ENCODE measurements around the gene UBASH3A. TPM values are rescaled to one million over a fixed set of nuclear protein-coding genes. Genes with fewer than 3 reads are reported as not detected.
A peak's percentile ranks its signal among the peaks of the same experiment; 100 is the strongest.

UBASH3A gene
- total RNA-seq, 1 experiment from 2014 or later: 0.07 TPM

GRCh38 chr21:42411197-42411869 is 7.6 kb downstream of the UBASH3A start:
- no peak for DNase-seq (ENCODE audit: low read depth, low spot score)
- Histone ChIP-seq H3K36me3 (ENCODE audit: control insufficient read depth in 1 of 2, insufficient read depth in 2 of 2, low read length in 2 of 2) (no peaks in the 10 kb centered on the region), H3K9me2 (ENCODE audit: insufficient read depth) (no peaks in the 10 kb centered on the region), H3K79me2 (ENCODE audit: insufficient read depth, low read length) (no peaks in the 10 kb centered on the region), H3K4me2 (ENCODE audit: low read length) (no peak overlapping the region), H3K9me3 (ENCODE audit: control insufficient read depth in 1 of 2, insufficient read depth in 1 of 2, low read depth in 1 of 2, low read length in 2 of 2) (no peaks in the 10 kb centered on the region), H3K4me1 (ENCODE audit: control insufficient read depth in 1 of 2, insufficient read depth in 2 of 2, low read length in 2 of 2) (peaks cover 9 to 16% of the 10 kb centered on the region in 2 experiments), H3K9ac (ENCODE audit: low read length) (no peak overlapping the region), H3K27ac (ENCODE audit: low read depth, low read length) (no peak overlapping the region), H2AFZ (ENCODE audit: low read depth, low read length, poor library complexity, severe bottlenecking) (no peak overlapping the region), H4K20me1 (ENCODE audit: insufficient read depth) (no peaks in the 10 kb centered on the region), H3K27me3 (ENCODE audit: insufficient read depth, low read length) (no peaks in the 10 kb centered on the region), H3K4me3 (replicated peaks in 1 of 2; ENCODE audit: low read depth in 1 of 2, low read length in 2 of 2) (no peak overlapping the region)
- ChIA-PET CTCF (interaction anchor here (0.6 to 1.0 kb wide), 4 partner anchors 11 to 18 kb away, joined by 3 to 4 read pairs (median 3); no protein-coding TSS in a partner anchor), POLR2A (no interaction called here), RAD21 (ENCODE audit: low non-redundant PET in 1 of 2, low total read pairs in 2 of 2, uncharacterized antibody in 2 of 2, unreplicated experiment in 2 of 2) (no interaction called here)
- no peak for TF ChIP-seq CBX3 (IDR thresholded peaks at IDR 0.05; ENCODE audit: low read depth)
- TF ChIP-seq POLR2AphosphoS5 (IDR thresholded peaks at IDR 0.05; ENCODE audit: low read depth, low read length): no peak
- TF ChIP-seq SRF (IDR thresholded peaks at IDR 0.05; ENCODE audit: low read depth): no peak
- peak in 2 of 3 experiments; percentile 40 to 43; a peak in 4 of 6 replicates for TF ChIP-seq CTCF (IDR thresholded peaks at IDR 0.05 in 2 of 3, conservative IDR thresholded peaks at IDR 0.05 in 1 of 3; ENCODE audit: borderline replicate concordance in 1 of 3, insufficient read depth in 1 of 3, low read depth in 2 of 3, low read length in 2 of 3)
- ATAC-seq: peak; percentile 89
- intact Hi-C loops (cut with micrococcal nuclease): no loop called here
- BruUV-seq (replicated peaks): no TSS peak

- Histone ChIP-seq H3K36me3 (ENCODE audit: control insufficient read depth in 1 of 2, insufficient read depth in 2 of 2, low read length in 2 of 2) (no peaks in the 10 kb centered on the region), H3K27ac (ENCODE audit: low read depth, low read length) (no peak overlapping the region), H3K4me2 (ENCODE audit: low read length) (no peak overlapping the region), H3K4me1 (ENCODE audit: control insufficient read depth in 1 of 2, insufficient read depth in 2 of 2, low read length in 2 of 2) (peaks cover 9 to 16% of the 10 kb centered on the region in 2 experiments), H3K9ac (ENCODE audit: low read length) (no peak overlapping the region), H3K27me3 (ENCODE audit: insufficient read depth, low read length) (no peaks in the 10 kb centered on the region), H3K9me2 (ENCODE audit: insufficient read depth) (no peaks in the 10 kb centered on the region), H3K4me3 (replicated peaks in 1 of 2; ENCODE audit: low read depth in 1 of 2, low read length in 2 of 2) (no peak overlapping the region), H2AFZ (ENCODE audit: low read depth, low read length, poor library complexity, severe bottlenecking) (no peak overlapping the region), H3K79me2 (ENCODE audit: insufficient read depth, low read length) (no peaks in the 10 kb centered on the region), H3K9me3 (ENCODE audit: control insufficient read depth in 1 of 2, insufficient read depth in 1 of 2, low read depth in 1 of 2, low read length in 2 of 2) (no peaks in the 10 kb centered on the region), H4K20me1 (ENCODE audit: insufficient read depth) (no peaks in the 10 kb centered on the region)
- RAD21 ChIA-PET (ENCODE audit: low non-redundant PET in 1 of 2, low total read pairs in 2 of 2, uncharacterized antibody in 2 of 2, unreplicated experiment in 2 of 2): no interaction called here
- DNase-seq (ENCODE audit: low read depth, low spot score) (no peak), ATAC-seq (no peak)
- POLR2A ChIA-PET: no interaction called here
- CTCF ChIA-PET: interaction anchor here (0.8 to 1.0 kb wide), 2 partner anchors 13 to 19 kb away, joined by 3 to 4 read pairs; no protein-coding TSS in a partner anchor
- intact Hi-C loops (cut with micrococcal nuclease): no loop called here
- no peak for TF ChIP-seq RAD21 (IDR thresholded peaks at IDR 0.05; ENCODE audit: low read depth)
- no peak for TF ChIP-seq ZBTB33 (IDR thresholded peaks at IDR 0.05; ENCODE audit: extremely low read depth, insufficient replicate concordance, low read length)
- no peak for TF ChIP-seq SRF (IDR thresholded peaks at IDR 0.05; ENCODE audit: low read depth)
- TF ChIP-seq EZH2 (IDR thresholded peaks at IDR 0.05): no peak
- no peak for TF ChIP-seq TCF7L2 (IDR thresholded peaks at IDR 0.05; ENCODE audit: borderline replicate concordance, extremely low read depth, insufficient read depth, insufficient read length)
- no peak for TF ChIP-seq FOSL1 (IDR thresholded peaks at IDR 0.05; ENCODE audit: low read depth)
- no peak for TF ChIP-seq ELF1 (IDR thresholded peaks at IDR 0.05; ENCODE audit: borderline replicate concordance, low read depth)
- no peak for TF ChIP-seq SP1 (IDR thresholded peaks at IDR 0.05; ENCODE audit: low read depth)
- no peak for TF ChIP-seq EGR1 (IDR thresholded peaks at IDR 0.05; ENCODE audit: low read depth)
- TF ChIP-seq CBX3 (IDR thresholded peaks at IDR 0.05; ENCODE audit: low read depth): no peak
- no TSS peak for BruUV-seq (replicated peaks)
Measured at GRCh38 chr21:42411891-42412635, 8.4 kb downstream of the UBASH3A start.

Measured in HCT116 (cell line).